CD4-positive, alpha-beta memory T cell (primary cell): ENCODE results near the gene ARID1B. TPM values are rescaled to one million over a fixed set of nuclear protein-coding genes. Genes with fewer than 3 reads are reported as not detected.

Experiments
- CTCF ChIA-PET: fragments of 350-600 bp; sonication (Branson Sonifier 250); formaldehyde crosslinking; loops from one replicate; lab custom pipeline; 2021; ENCODE audit warnings: inconsistent platforms; ENCODE audit not compliant: partially characterized antibody; lab: Charles Lee
- POLR2A ChIA-PET: fragments of 350-600 bp; sonication (Branson Sonifier 250); formaldehyde crosslinking; loops from one replicate; lab custom pipeline; 2021; ENCODE audit not compliant: partially characterized antibody; lab: Charles Lee
- DNase-seq, 5 donors: peaks; one replicate each; pipeline versions ENCODE4 v3.0.0 to v3.0.0-alpha.2; 2020 to 2022; ENCODE audit warnings: mixed read lengths in 1 of 5
- H3K27ac ChIP-seq: one replicate; pipeline ENCODE4 v1.7.0; 2013; ENCODE audit warnings: low read depth, low read length
- H3K27me3 ChIP-seq: 2 replicates; pipeline ENCODE4 v1.7.0; 2013; ENCODE audit warnings: mild to moderate bottlenecking, low read length, moderate library complexity; ENCODE audit not compliant: insufficient read depth
- H3K36me3 ChIP-seq: 2 replicates; pipeline ENCODE4 v1.7.0; 2013; ENCODE audit warnings: mild to moderate bottlenecking, low read length, moderate library complexity; ENCODE audit not compliant: insufficient read depth
- H3K4me1 ChIP-seq: 2 replicates; pipeline ENCODE4 v1.7.0; 2013; ENCODE audit warnings: mild to moderate bottlenecking, low read length, moderate library complexity; ENCODE audit not compliant: insufficient read depth
- H3K4me3 ChIP-seq, 2 donors: one replicate each; pipeline ENCODE4 v1.7.0; 2013; ENCODE audit warnings: low read length in 2 of 2, mild to moderate bottlenecking in 1 of 2
- H3K9me3 ChIP-seq, 2 donors: one replicate each; pipeline ENCODE4 v1.7.0; 2013; ENCODE audit warnings: low read length in 2 of 2, control low read depth in 1 of 2; ENCODE audit not compliant: control insufficient read depth in 1 of 2
- H3K27ac Mint-ChIP-seq, 7 donors: one replicate each; pipeline ENCODE4 v1.8.0; 2020 to 2021; ENCODE audit warnings: mixed read lengths in 7 of 7, mild to moderate bottlenecking in 6 of 7, inconsistent platforms in 3 of 7, moderate library complexity in 3 of 7
- H3K27me3 Mint-ChIP-seq, 2 donors: one replicate each; pipeline ENCODE4 v1.8.0; 2020 to 2021; ENCODE audit warnings: mixed read lengths in 2 of 2
- H3K36me3 Mint-ChIP-seq, 2 donors: one replicate each; pipeline ENCODE4 v1.8.0; 2020 to 2021; ENCODE audit warnings: mixed read lengths in 2 of 2, inconsistent platforms in 1 of 2, mild to moderate bottlenecking in 1 of 2
- H3K4me1 Mint-ChIP-seq, 4 donors: one replicate each; pipeline ENCODE4 v1.8.0; 2020 to 2021; ENCODE audit warnings: mixed read lengths in 4 of 4, mild to moderate bottlenecking in 1 of 4
- H3K4me3 Mint-ChIP-seq, 8 donors: one replicate each; pipeline ENCODE4 v1.8.0; 2020 to 2021; ENCODE audit warnings: mixed read lengths in 8 of 8, mild to moderate bottlenecking in 7 of 8, moderate library complexity in 6 of 8, inconsistent platforms in 3 of 8
- H3K9me3 Mint-ChIP-seq, 8 donors: one replicate each; pipeline ENCODE4 v1.8.0; 2020 to 2021; ENCODE audit warnings: mixed read lengths in 8 of 8, mild to moderate bottlenecking in 5 of 8, inconsistent platforms in 3 of 8, moderate library complexity in 1 of 8
- intact Hi-C: fragments of 100-400 bp; cut with micrococcal nuclease; formaldehyde crosslinking; loops from one replicate; pipeline ENCODE4 v1.15.1; 2023
- polyA plus RNA-seq, 2 donors: library from polyadenylated mRNA; unstranded; fragments of 300-500 nt; fragmentation: Illumina TruSeq; gene quantifications; one replicate each; pipeline ENCODE4 v1.2.3, GENCODE V29; 2021
- total RNA-seq, 2 experiments: library from RNA; stranded (reverse); gene quantifications; one replicate each; pipeline ENCODE4 v1.2.3, GENCODE V29; 2021

The ARID1B gene
- total and polyA plus RNA-seq, 4 experiments from 2014 or later, result 5.4 to 131 (median 72.4) TPM

GRCh38 chr6:157240059-157240959 lies 463.1 kb downstream of the ARID1B start:
- Mint-ChIP-seq H3K9me3 (peaks cover 0 to 7% (median 1%) of the 10 kb centered on the region in 8 donors), H3K27me3 (peaks cover 3 to 5% of the 10 kb centered on the region in 2 donors), H3K27ac (peak overlapping the region in 2 of 7 donors; percentile 36 to 42), H3K4me1 (peaks cover 8 to 15% (median 10%) of the 10 kb centered on the region in 4 donors), H3K36me3 (peaks cover 0 to 7% of the 10 kb centered on the region in 2 donors), H3K4me3 (peak overlapping the region in 6 of 8 donors; percentile 5 to 72 (median 56))
- no peak for DNase-seq
- intact Hi-C loops, result no loop called here
- peaks cover 17% of the 10 kb centered on the region for H3K4me1 ChIP-seq
- no peak overlapping the region for H3K4me3 ChIP-seq
- no peaks in the 10 kb centered on the region for H3K9me3 ChIP-seq
- H3K27me3 ChIP-seq, result no peaks in the 10 kb centered on the region
- ChIA-PET CTCF (no interaction called here), POLR2A (no interaction called here)
- H3K27ac ChIP-seq, result no peak overlapping the region
- H3K36me3 ChIP-seq, result no peaks in the 10 kb centered on the region

GRCh38 chr6:157240960-157241311 lies 463.8 kb downstream of the ARID1B start:
- Histone ChIP-seq H3K4me3 (no peak overlapping the region), H3K27me3 (no peaks in the 10 kb centered on the region), H3K36me3 (no peaks in the 10 kb centered on the region), H3K9me3 (no peaks in the 10 kb centered on the region), H3K4me1 (peaks cover 12% of the 10 kb centered on the region), H3K27ac (no peak overlapping the region)
- H3K4me3 Mint-ChIP-seq, result no peak overlapping the region
- peaks cover 3% of the 10 kb centered on the region in 2 donors for H3K27me3 Mint-ChIP-seq
- H3K4me1 Mint-ChIP-seq, result peaks cover 4 to 9% (median 6%) of the 10 kb centered on the region in 4 donors
- ChIA-PET POLR2A (no interaction called here), CTCF (no interaction called here)
- no peak for DNase-seq
- no peak overlapping the region for H3K27ac Mint-ChIP-seq
- intact Hi-C loops, result no loop called here
- peaks cover 0 to 3% of the 10 kb centered on the region in 2 donors for H3K36me3 Mint-ChIP-seq
- H3K9me3 Mint-ChIP-seq, result peaks cover 0 to 7% (median 0%) of the 10 kb centered on the region in 8 donors

- no peak for DNase-seq
- intact Hi-C loops, result no loop called here
- CTCF ChIA-PET, result no interaction called here
These were observed 465.6 kb downstream of the ARID1B start for GRCh38 chr6:157242791-157243190.

GRCh38 chr6:157244175-157244574 lies 467.0 kb downstream of the ARID1B start:
- DNase-seq, result no peak
- peaks cover 0 to 4% of the 10 kb centered on the region in 2 donors for H3K9me3 ChIP-seq
- H3K4me3 ChIP-seq, result no peak overlapping the region
- peaks cover 12% of the 10 kb centered on the region for H3K4me1 ChIP-seq
- H3K27ac ChIP-seq, result no peak overlapping the region
- Mint-ChIP-seq H3K27me3 (no peaks in the 10 kb centered on the region), H3K4me3 (no peak overlapping the region), H3K9me3 (peaks cover 0 to 15% (median 9%) of the 10 kb centered on the region in 8 donors), H3K4me1 (peaks cover 0 to 2% (median 0%) of the 10 kb centered on the region in 4 donors), H3K27ac (no peak overlapping the region), H3K36me3 (no peaks in the 10 kb centered on the region)
- no peaks in the 10 kb centered on the region for H3K27me3 ChIP-seq
- ChIA-PET POLR2A (no interaction called here), CTCF (interaction anchor here (3.0 kb wide), 1 partner anchor 8 kb away, joined by 12 read pairs; no protein-coding TSS in a partner anchor)
- intact Hi-C loops, result no loop called here
- no peaks in the 10 kb centered on the region for H3K36me3 ChIP-seq

More at GRCh38 chr6:157242791-157243190, 465.6 kb downstream of the ARID1B start:
- no peaks in the 10 kb centered on the region for H3K36me3 ChIP-seq
- peaks cover 12% of the 10 kb centered on the region for H3K4me1 ChIP-seq
- Mint-ChIP-seq H3K9me3 (peaks cover 0 to 7% (median 0%) of the 10 kb centered on the region in 8 donors), H3K27ac (no peak overlapping the region), H3K27me3 (peaks cover 0 to 1% of the 10 kb centered on the region in 2 donors), H3K4me1 (peaks cover 0 to 2% (median 0%) of the 10 kb centered on the region in 4 donors), H3K4me3 (no peak overlapping the region), H3K36me3 (no peaks in the 10 kb centered on the region)
- H3K27me3 ChIP-seq, result no peaks in the 10 kb centered on the region
- no peaks in the 10 kb centered on the region for H3K9me3 ChIP-seq
- no peak overlapping the region for H3K27ac ChIP-seq
- POLR2A ChIA-PET, result no interaction called here
- no peak overlapping the region for H3K4me3 ChIP-seq

- Histone ChIP-seq H3K9me3 (peaks cover 0 to 4% of the 10 kb centered on the region in 2 donors), H3K4me3 (no peak overlapping the region), H3K27ac (no peak overlapping the region), H3K36me3 (no peaks in the 10 kb centered on the region), H3K27me3 (no peaks in the 10 kb centered on the region), H3K4me1 (peaks cover 9% of the 10 kb centered on the region)
- H3K27ac Mint-ChIP-seq, result no peak overlapping the region
- no peak overlapping the region for H3K4me3 Mint-ChIP-seq
- no peak for DNase-seq
- peaks cover 0 to 15% (median 9%) of the 10 kb centered on the region in 8 donors for H3K9me3 Mint-ChIP-seq
- H3K27me3 Mint-ChIP-seq, result no peaks in the 10 kb centered on the region
- H3K36me3 Mint-ChIP-seq, result no peaks in the 10 kb centered on the region
- intact Hi-C loops, result no loop called here
- H3K4me1 Mint-ChIP-seq, result peaks cover 0 to 2% (median 0%) of the 10 kb centered on the region in 4 donors
- CTCF ChIA-PET, result interaction anchor here (3.0 kb wide), 1 partner anchor 9 kb away, joined by 12 read pairs; no protein-coding TSS in a partner anchor
- POLR2A ChIA-PET, result no interaction called here
These were observed 467.6 kb downstream of the ARID1B start for GRCh38 chr6:157244780-157245179.

GRCh38 chr6:157245436-157245835 lies 468.3 kb downstream of the ARID1B start:
- no peak overlapping the region for H3K27ac Mint-ChIP-seq
- no peak for DNase-seq
- H3K4me3 Mint-ChIP-seq, result no peak overlapping the region
- no peaks in the 10 kb centered on the region for H3K4me1 Mint-ChIP-seq
- peaks cover 2% of the 10 kb centered on the region for H3K4me1 ChIP-seq
- POLR2A ChIA-PET, result no interaction called here
- no peaks in the 10 kb centered on the region for H3K27me3 ChIP-seq
- H3K27me3 Mint-ChIP-seq, result no peaks in the 10 kb centered on the region
- H3K9me3 ChIP-seq, result peaks cover 0 to 4% of the 10 kb centered on the region in 2 donors
- H3K27ac ChIP-seq, result no peak overlapping the region
- H3K9me3 Mint-ChIP-seq, result peaks cover 0 to 15% (median 9%) of the 10 kb centered on the region in 8 donors
- CTCF ChIA-PET, result interaction anchor here (0.7 to 3.0 kb wide), 2 partner anchors 9 to 36 kb away, joined by 3 to 12 read pairs; no protein-coding TSS in a partner anchor
- H3K36me3 ChIP-seq, result no peaks in the 10 kb centered on the region
- intact Hi-C loops, result no loop called here
- H3K36me3 Mint-ChIP-seq, result no peaks in the 10 kb centered on the region
- H3K4me3 ChIP-seq, result no peak overlapping the region

- H3K27ac Mint-ChIP-seq, result no peak overlapping the region
- no peaks in the 10 kb centered on the region for H3K36me3 ChIP-seq
- H3K27me3 ChIP-seq, result no peaks in the 10 kb centered on the region
- H3K9me3 Mint-ChIP-seq, result peaks cover 0 to 15% (median 9%) of the 10 kb centered on the region in 8 donors
- no peaks in the 10 kb centered on the region for H3K36me3 Mint-ChIP-seq
- no peaks in the 10 kb centered on the region for H3K4me1 Mint-ChIP-seq
- ChIA-PET POLR2A (no interaction called here), CTCF (interaction anchor here (3.0 kb wide), 1 partner anchor 10 kb away, joined by 12 read pairs; no protein-coding TSS in a partner anchor)
- DNase-seq, result no peak
- H3K27ac ChIP-seq, result no peak overlapping the region
- no peak overlapping the region for H3K4me3 Mint-ChIP-seq
- no peaks in the 10 kb centered on the region for H3K27me3 Mint-ChIP-seq
- peaks cover 0 to 4% of the 10 kb centered on the region in 2 donors for H3K9me3 ChIP-seq
- no peak overlapping the region for H3K4me3 ChIP-seq
- intact Hi-C loops, result no loop called here
- no peaks in the 10 kb centered on the region for H3K4me1 ChIP-seq
These were observed 469.0 kb downstream of the ARID1B start for GRCh38 chr6:157246048-157246630.
